ENCODE data around the gene GLDC. TPM values are rescaled to one million over a fixed set of nuclear protein-coding genes. Genes with fewer than 3 reads are reported as not detected.

GLDC gene
- total RNA-seq, 4 donors from 2014 or later, result 1.1 to 21.6 (median 10.2) TPM

- Histone ChIP-seq H3K9me3 (no peaks in the 10 kb centered on the region), H3K4me3 (no peak overlapping the region), H3K4me1 (peaks cover 0 to 15% (median 8%) of the 10 kb centered on the region in 3 donors), H3K27ac (no peak overlapping the region), H3K27me3 (no peaks in the 10 kb centered on the region), H3K36me3 (no peaks in the 10 kb centered on the region)
- intact Hi-C loops (cut with DNase I), result no loop called here
- DNase-seq, result no peak
- TF ChIP-seq POLR2A (IDR thresholded peaks at IDR 0.05) (no peak), CTCF (IDR thresholded peaks at IDR 0.05) (no peak)
- 78 to 86% methylated on average over 7 of the region's 7 CpGs for WGBS, 2 donors
Measured at GRCh38 chr9:6677803-6678202, 32.3 kb upstream of the GLDC start.

DNA sequence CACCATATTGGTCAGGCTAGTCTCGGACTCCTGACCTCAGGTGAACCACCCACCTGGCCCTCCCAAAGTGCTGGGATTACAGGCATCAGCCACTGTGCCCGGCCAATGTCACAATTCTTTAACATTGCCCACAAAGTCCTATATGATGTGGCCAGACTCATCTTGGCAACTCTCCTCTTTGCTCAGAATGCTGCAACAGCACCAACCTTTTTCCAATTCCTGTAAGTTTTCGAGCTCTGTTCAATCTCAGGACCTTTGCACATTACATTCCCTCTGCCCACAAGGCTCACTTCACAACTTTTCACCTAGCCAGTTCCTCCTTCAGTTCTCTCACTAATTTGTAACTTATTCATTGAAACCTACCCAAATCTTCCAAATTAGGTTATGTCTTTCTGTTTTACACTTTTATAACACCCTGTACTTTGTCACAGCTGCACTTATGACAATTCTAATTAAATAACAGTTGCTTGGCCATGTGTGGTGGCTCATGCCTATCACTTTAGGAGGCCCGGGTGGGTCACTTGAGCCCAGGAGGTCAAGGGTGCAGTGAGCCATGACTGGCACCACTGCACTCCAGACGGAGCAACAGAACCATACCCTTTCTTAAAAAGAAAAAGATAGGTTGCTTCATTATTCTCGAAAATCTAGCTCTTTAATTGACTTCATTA, 30.9 kb upstream of the GLDC start:
- WGBS, 2 donors, result 79 to 87% methylated on average over 6 of the region's 6 CpGs
- Histone ChIP-seq H3K36me3 (no peaks in the 10 kb centered on the region), H3K4me1 (peaks cover 0 to 6% (median 2%) of the 10 kb centered on the region in 3 donors), H3K9me3 (no peaks in the 10 kb centered on the region), H3K27me3 (no peaks in the 10 kb centered on the region), H3K4me3 (no peak overlapping the region), H3K27ac (no peak overlapping the region)
- no peak for DNase-seq
- TF ChIP-seq POLR2A (IDR thresholded peaks at IDR 0.05) (no peak), CTCF (IDR thresholded peaks at IDR 0.05) (no peak)
- intact Hi-C loops (cut with DNase I), result no loop called here

GRCh38 chr9:6675268-6675667, 29.7 kb upstream of the GLDC start:
- no peaks in the 10 kb centered on the region for H3K27me3 ChIP-seq

DNA sequence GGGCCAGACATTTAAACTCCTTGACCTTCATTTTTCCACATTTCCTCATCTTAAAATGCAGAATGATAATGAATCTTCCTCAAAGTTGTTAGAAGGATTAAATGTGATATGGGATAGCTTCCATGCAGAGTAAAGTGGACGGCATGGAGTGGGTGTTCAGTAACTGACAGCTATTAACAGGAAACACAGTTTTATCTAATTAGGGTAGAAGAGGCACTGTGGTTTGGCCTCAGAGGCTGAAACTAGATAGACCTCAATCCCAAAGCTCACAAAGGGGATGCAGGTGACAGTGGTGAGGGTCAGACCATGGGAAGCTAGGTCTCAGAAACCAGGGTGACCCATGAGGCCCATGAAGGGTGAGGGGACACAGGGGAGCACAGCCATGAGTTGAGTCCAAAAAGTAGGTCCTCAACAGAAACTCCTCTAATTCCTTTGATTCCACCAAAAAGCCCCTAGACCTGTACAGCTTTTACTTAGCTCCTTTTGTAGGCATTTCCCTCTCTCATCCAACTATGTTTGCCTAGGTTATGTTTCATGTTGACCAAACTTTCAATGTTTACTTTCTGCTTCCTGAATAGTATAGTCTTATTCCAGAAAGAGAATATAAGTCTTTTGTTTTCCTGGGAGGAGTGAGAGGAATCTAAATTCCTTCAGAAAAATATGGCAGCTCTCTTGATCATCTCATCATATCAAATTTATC, 27.9 kb upstream of the GLDC start:
- no peaks in the 10 kb centered on the region for H3K9me3 ChIP-seq
- WGBS, 2 donors, result 80 to 85% methylated on average over 1 of the region's 1 CpG
- H3K36me3 ChIP-seq, result no peaks in the 10 kb centered on the region
- intact Hi-C loops (cut with DNase I), result no loop called here
- no peak for DNase-seq
- H3K4me3 ChIP-seq, result no peak overlapping the region
- TF ChIP-seq POLR2A (IDR thresholded peaks at IDR 0.05) (no peak), CTCF (IDR thresholded peaks at IDR 0.05) (no peak)
- H3K27me3 ChIP-seq, result no peaks in the 10 kb centered on the region
- no peak overlapping the region for H3K27ac ChIP-seq
- H3K4me1 ChIP-seq, result no peaks in the 10 kb centered on the region

More at GRCh38 chr9:6675268-6675667, 29.7 kb upstream of the GLDC start:
- 92 to 93% methylated on average over 4 of the region's 4 CpGs for WGBS, 2 donors
- H3K27ac ChIP-seq, result no peak overlapping the region
- intact Hi-C loops (cut with DNase I), result no loop called here
- TF ChIP-seq POLR2A (IDR thresholded peaks at IDR 0.05), result no peak
- TF ChIP-seq CTCF (IDR thresholded peaks at IDR 0.05), result no peak
- H3K9me3 ChIP-seq, result no peaks in the 10 kb centered on the region
- no peaks in the 10 kb centered on the region for H3K36me3 ChIP-seq
- DNase-seq, result no peak
- peaks cover 0 to under 1% (median 0%) of the 10 kb centered on the region in 3 donors for H3K4me1 ChIP-seq
- H3K4me3 ChIP-seq, result no peak overlapping the region

GRCh38 chr9:6672118-6672517, 26.6 kb upstream of the GLDC start:
- no peak overlapping the region for H3K4me3 ChIP-seq
- no peak for DNase-seq
- TF ChIP-seq POLR2A (IDR thresholded peaks at IDR 0.05) (no peak), CTCF (IDR thresholded peaks at IDR 0.05) (no peak)
- no peaks in the 10 kb centered on the region for H3K36me3 ChIP-seq
- no peaks in the 10 kb centered on the region for H3K4me1 ChIP-seq
- H3K27ac ChIP-seq, result no peak overlapping the region
- intact Hi-C loops (cut with DNase I), result no loop called here
- no peaks in the 10 kb centered on the region for H3K27me3 ChIP-seq
- H3K9me3 ChIP-seq, result no peaks in the 10 kb centered on the region
- WGBS, 2 donors, result 67 to 75% methylated on average over 3 of the region's 3 CpGs
